ENCODE measurements around the gene NHLRC4. TPM values are rescaled to one million over a fixed set of nuclear protein-coding genes. Genes with fewer than 3 reads are reported as not detected.

The NHLRC4 gene
- polyA plus RNA-seq, 3 donors, result 0.29 to 0.57 (median 0.36) TPM

DNA sequence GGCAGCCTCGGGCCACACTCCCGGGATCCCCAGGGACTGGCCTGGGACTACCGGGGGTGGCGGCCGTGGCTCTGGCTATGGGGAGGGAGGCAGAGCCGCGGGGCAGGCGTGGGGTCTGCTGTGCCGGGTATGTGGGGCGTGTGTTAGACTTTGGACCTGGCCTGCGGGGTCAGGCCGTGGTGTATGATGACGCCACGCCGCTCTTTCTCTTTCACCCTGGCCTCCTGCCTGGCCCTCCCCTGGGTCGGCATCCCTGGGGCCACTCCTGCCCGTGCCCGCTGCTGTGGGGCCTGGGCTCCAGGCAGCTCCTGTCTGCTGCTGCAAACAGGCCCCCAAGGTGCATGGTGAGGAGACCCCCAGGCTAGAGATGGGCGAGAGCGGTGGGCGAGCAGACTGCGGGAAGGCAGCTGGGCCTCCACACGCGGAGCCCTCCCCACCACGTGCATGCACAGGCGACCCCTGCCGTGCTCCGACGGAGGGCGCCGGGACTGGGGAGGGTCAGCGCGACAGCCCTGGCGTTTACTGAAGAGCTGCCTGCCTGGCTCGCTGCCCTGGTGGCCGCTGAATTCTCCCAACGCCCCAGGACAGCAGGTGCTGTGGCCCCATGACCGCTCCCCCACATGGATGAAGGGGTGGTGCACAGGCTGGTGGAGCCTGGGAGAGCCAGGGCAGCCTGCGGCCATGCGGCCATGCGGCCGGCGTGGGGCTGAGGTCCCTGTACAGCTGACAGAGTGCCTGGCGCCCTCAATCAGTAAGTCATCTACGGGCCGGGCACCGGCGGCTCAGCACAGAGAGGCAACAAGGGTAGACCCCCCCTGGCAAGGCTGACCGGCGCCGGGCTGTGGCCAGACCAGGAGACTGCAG is 23.3 kb upstream of the NHLRC4 start:
- Mint-ChIP-seq H3K4me1 (no peaks in the 10 kb centered on the region), H3K9me3 (no peaks in the 10 kb centered on the region), H3K36me3 (peaks cover 7 to 13% of the 10 kb centered on the region in 2 donors), H3K27me3 (ENCODE audit: low read depth in 3 of 3) (no peaks in the 10 kb centered on the region), H3K4me3 (no peak overlapping the region), H3K27ac (peak overlapping the region in 1 of 7 donors; percentile 64)
- Histone ChIP-seq H3K27me3 (ENCODE audit: control insufficient read depth in 2 of 2, insufficient read depth in 2 of 2, low read length in 2 of 2) (no peaks in the 10 kb centered on the region), H4K20me1 (ENCODE audit: insufficient read depth, low read length) (peaks cover 90% of the 10 kb centered on the region), H3K4me1 (ENCODE audit: control insufficient read depth in 1 of 2, insufficient read depth in 2 of 2, low read length in 2 of 2) (peaks cover 0 to 14% of the 10 kb centered on the region in 2 donors), H3K9ac (ENCODE audit: insufficient read depth, low read length, poor library complexity, severe bottlenecking) (no peak overlapping the region), H3K4me2 (replicated peaks; ENCODE audit: extremely low read depth, low read length, poor library complexity, severe bottlenecking) (no peak overlapping the region), H3K9me3 (replicated peaks in 1 of 2; ENCODE audit: control insufficient read depth in 1 of 2, insufficient read depth in 1 of 2, low read length in 2 of 2) (no peaks in the 10 kb centered on the region), H3K27ac (ENCODE audit: low read depth in 1 of 2, low read length in 2 of 2) (no peak overlapping the region), H3K79me2 (ENCODE audit: insufficient read depth, low read length) (peaks cover 43% of the 10 kb centered on the region), H2AFZ (ENCODE audit: insufficient read depth, low read depth, low read length, poor library complexity, severe bottlenecking) (no peak overlapping the region), H3K4me3 (replicated peaks in 1 of 3; ENCODE audit: low read depth in 2 of 3, low read length in 3 of 3) (no peak overlapping the region), H3K36me3 (replicated peaks in 1 of 2; ENCODE audit: control insufficient read depth in 1 of 2, insufficient read depth in 2 of 2, low read length in 2 of 2) (peaks cover 16 to 33% of the 10 kb centered on the region in 2 donors)
- TF ChIP-seq, protein P1, sequence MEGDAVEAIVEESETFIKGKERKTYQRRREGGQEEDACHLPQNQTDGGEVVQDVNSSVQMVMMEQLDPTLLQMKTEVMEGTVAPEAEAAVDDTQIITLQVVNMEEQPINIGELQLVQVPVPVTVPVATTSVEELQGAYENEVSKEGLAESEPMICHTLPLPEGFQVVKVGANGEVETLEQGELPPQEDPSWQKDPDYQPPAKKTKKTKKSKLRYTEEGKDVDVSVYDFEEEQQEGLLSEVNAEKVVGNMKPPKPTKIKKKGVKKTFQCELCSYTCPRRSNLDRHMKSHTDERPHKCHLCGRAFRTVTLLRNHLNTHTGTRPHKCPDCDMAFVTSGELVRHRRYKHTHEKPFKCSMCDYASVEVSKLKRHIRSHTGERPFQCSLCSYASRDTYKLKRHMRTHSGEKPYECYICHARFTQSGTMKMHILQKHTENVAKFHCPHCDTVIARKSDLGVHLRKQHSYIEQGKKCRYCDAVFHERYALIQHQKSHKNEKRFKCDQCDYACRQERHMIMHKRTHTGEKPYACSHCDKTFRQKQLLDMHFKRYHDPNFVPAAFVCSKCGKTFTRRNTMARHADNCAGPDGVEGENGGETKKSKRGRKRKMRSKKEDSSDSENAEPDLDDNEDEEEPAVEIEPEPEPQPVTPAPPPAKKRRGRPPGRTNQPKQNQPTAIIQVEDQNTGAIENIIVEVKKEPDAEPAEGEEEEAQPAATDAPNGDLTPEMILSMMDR (IDR thresholded peaks at IDR 0.05), result no peak
- intact Hi-C loops (cut with micrococcal nuclease), result no loop called here
- DNase-seq, result no peak
- 96% methylated on average over 48 of the region's 51 CpGs for WGBS (ENCODE audit: insufficient coverage)

DNA sequence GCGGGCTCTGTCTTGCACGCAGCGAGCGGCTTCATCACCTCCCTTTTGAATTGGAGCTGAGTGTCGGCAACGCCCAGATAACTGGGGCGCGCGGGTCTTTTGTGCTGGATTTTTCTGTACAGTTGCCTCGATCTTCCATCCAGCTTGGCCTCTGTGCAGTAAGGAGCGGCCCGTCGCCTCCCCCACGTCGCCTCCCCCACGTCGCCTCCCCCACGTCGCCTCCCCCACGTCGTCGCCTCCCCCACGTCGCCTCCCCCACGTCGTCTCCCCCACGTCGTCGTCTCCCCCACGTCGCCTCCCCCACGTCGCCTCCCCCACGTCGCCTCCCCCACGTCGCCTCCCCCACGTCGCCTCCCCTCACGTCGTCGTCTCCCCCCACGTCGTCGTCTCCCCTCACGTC is 22.3 kb upstream of the NHLRC4 start:
- Histone ChIP-seq H3K9me3 (replicated peaks in 1 of 2; ENCODE audit: control insufficient read depth in 1 of 2, insufficient read depth in 1 of 2, low read length in 2 of 2) (no peaks in the 10 kb centered on the region), H3K4me1 (ENCODE audit: control insufficient read depth in 1 of 2, insufficient read depth in 2 of 2, low read length in 2 of 2) (peaks cover 0 to 14% of the 10 kb centered on the region in 2 donors), H3K36me3 (replicated peaks in 1 of 2; ENCODE audit: control insufficient read depth in 1 of 2, insufficient read depth in 2 of 2, low read length in 2 of 2) (peaks cover 22 to 30% of the 10 kb centered on the region in 2 donors), H3K9ac (ENCODE audit: insufficient read depth, low read length, poor library complexity, severe bottlenecking) (no peak overlapping the region), H3K27me3 (ENCODE audit: control insufficient read depth in 2 of 2, insufficient read depth in 2 of 2, low read length in 2 of 2) (no peaks in the 10 kb centered on the region), H3K4me2 (replicated peaks; ENCODE audit: extremely low read depth, low read length, poor library complexity, severe bottlenecking) (no peak overlapping the region), H3K27ac (ENCODE audit: low read depth in 1 of 2, low read length in 2 of 2) (no peak overlapping the region), H3K4me3 (replicated peaks in 1 of 3; ENCODE audit: low read depth in 2 of 3, low read length in 3 of 3) (no peak overlapping the region), H3K79me2 (ENCODE audit: insufficient read depth, low read length) (peaks cover 33% of the 10 kb centered on the region), H4K20me1 (ENCODE audit: insufficient read depth, low read length) (peaks cover 81% of the 10 kb centered on the region), H2AFZ (ENCODE audit: insufficient read depth, low read depth, low read length, poor library complexity, severe bottlenecking) (no peak overlapping the region)
- 97% methylated on average over 17 of the region's 46 CpGs for WGBS (ENCODE audit: insufficient coverage)
- Mint-ChIP-seq H3K27me3 (ENCODE audit: low read depth in 3 of 3) (no peaks in the 10 kb centered on the region), H3K4me3 (no peak overlapping the region), H3K4me1 (no peaks in the 10 kb centered on the region), H3K36me3 (peaks cover 7 to 17% of the 10 kb centered on the region in 2 donors), H3K9me3 (no peaks in the 10 kb centered on the region), H3K27ac (no peak overlapping the region)
- TF ChIP-seq, protein P1 (IDR thresholded peaks at IDR 0.05), result no peak
- no peak for DNase-seq
- intact Hi-C loops (cut with micrococcal nuclease), result no loop called here

Data from CD14-positive monocyte (primary cell).